ENCODE results near the gene HK3. TPM values are rescaled to one million over a fixed set of nuclear protein-coding genes. Genes with fewer than 3 reads are reported as not detected.
A peak's percentile ranks its signal among the peaks of the same experiment; 100 is the strongest.

HK3 gene
- polyA plus RNA-seq, 1 donor from 2014 or later, result 7.8 TPM

DNA sequence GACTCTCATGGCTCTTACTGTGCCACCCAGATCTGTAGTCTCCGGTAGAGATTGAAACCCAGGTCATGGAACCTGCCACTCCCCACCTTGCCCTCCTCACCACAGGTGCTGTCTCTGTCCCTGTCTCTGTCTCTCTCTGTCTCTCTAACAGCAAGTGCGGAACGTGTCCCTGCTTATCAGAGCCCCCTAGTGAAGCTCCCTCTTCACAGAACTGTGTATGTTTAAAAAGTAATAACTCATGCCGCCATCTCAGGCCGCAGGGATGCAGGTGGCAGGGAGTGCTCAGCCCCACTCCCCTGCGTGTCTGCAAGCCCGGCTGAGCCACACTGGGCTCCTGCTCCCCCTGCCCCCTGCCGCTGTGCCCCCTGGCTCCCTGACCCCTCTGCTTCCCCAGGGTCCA, 45.0 kb downstream of the HK3 start:
- H3K27ac ChIP-seq (ENCODE audit: low read length), result peak overlapping the region; percentile 66
- H3K36me3 ChIP-seq (ENCODE audit: insufficient read depth, low read length), result no peaks in the 10 kb centered on the region
- no peak for TF ChIP-seq EZH2 (IDR thresholded peaks at IDR 0.05; ENCODE audit: borderline replicate concordance, insufficient read depth, low read length, poor library complexity, severe bottlenecking)
- TF ChIP-seq SMC3 (conservative IDR thresholded peaks at IDR 0.05; ENCODE audit: poor library complexity), result no peak
- no peak for TF ChIP-seq RAD21 (conservative IDR thresholded peaks at IDR 0.05)
- H4K20me1 ChIP-seq (ENCODE audit: insufficient read depth), result no peaks in the 10 kb centered on the region
- H3K4me2 ChIP-seq (ENCODE audit: low read length), result peak overlapping the region; percentile 61
- H3K27me3 ChIP-seq (ENCODE audit: insufficient read depth, low read depth, low read length), result no peaks in the 10 kb centered on the region
- no peaks in the 10 kb centered on the region for H3K9me2 ChIP-seq (ENCODE audit: insufficient read depth, low read length)
- no peaks in the 10 kb centered on the region for H3K9me3 ChIP-seq (ENCODE audit: low read length)
- no peaks in the 10 kb centered on the region for H3K79me2 ChIP-seq (replicated peaks; ENCODE audit: insufficient read depth, low read length)
- no peak overlapping the region for H3K4me3 ChIP-seq (ENCODE audit: low read length)
- no peaks in the 10 kb centered on the region for H3F3A ChIP-seq (ENCODE audit: insufficient read depth, low read length, poor library complexity, severe bottlenecking)
- H3K9ac ChIP-seq (ENCODE audit: low read length), result peak overlapping the region; percentile 60
- no peak overlapping the region for H2AFZ ChIP-seq (ENCODE audit: low read depth, low read length)

DNA sequence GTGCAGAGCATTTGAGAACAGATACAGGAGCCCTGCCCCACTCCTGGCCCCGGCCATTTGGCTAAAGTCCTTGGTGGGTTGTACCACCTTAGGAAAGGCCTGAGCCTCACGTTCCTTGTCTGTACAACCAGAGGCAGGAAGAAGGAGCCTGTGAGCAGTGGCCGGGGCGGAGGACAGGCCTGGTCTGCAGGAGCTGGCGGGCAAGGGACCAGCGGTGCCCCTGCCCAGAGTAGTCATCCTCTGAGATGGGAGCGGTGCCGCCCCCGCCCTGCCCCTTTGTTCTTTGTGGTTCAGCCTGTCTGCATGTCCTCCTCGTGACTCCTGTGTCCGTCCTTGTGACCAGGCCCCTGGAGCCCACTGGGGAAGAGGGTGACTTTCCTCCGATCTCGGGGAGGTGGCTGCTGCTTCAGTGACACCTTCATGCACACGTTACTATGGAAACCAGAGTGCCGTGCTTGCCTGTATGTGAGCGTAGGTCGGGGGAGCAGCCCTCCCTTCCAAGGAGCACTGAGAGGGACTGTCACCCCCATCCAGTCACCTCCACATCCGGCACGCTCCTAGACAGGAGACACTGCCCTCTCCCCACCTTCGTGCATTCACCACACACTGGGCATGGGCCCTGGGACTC, 45.9 kb downstream of the HK3 start:
- H3F3A ChIP-seq (ENCODE audit: insufficient read depth, low read length, poor library complexity, severe bottlenecking), result no peaks in the 10 kb centered on the region
- H3K79me2 ChIP-seq (replicated peaks; ENCODE audit: insufficient read depth, low read length), result no peaks in the 10 kb centered on the region

DNA sequence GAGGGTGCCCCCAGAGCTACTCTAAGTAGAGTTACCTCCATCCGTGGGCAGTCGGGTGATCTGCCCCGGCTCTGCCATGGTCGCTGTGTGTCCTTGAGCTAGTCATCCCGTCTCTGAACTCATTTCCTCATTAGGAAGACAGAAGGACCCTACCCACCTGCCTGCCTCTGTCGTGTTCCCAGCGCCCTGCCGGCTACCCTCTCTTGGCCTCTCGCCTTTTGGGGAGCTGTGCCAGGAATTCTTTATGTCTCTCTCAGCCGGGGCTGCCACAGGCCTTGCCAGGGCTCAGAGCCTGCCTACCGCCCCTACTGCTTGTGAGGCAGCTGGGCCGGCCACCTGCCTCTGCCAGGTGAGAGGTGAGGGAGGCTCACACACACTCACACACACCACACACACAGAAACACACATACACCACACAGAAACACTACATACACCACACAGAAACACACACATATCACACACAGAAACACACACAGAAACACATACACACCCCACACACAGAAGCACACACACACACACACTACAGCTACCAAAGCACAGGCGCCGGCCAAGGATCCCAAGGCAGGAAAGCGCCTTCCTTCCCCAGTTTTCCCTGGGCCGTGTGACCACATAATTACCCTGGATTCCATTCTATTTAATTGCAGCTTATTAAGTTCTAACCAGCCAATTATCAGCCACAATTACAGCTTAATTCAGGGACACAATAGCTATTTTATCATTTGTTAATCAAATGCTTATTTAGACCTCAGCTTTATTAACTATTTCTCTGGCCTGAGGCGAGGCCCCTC, 47.1 kb downstream of the HK3 start:
- no peaks in the 10 kb centered on the region for H3F3A ChIP-seq (ENCODE audit: insufficient read depth, low read length, poor library complexity, severe bottlenecking)
- peak overlapping the region; percentile 25 for H3K9ac ChIP-seq (ENCODE audit: low read length)
- no peaks in the 10 kb centered on the region for H3K9me2 ChIP-seq (ENCODE audit: insufficient read depth, low read length)
- H3K27me3 ChIP-seq (ENCODE audit: insufficient read depth, low read depth, low read length), result no peaks in the 10 kb centered on the region
- H3K27ac ChIP-seq (ENCODE audit: low read length), result no peak overlapping the region
- no peak overlapping the region for H2AFZ ChIP-seq (ENCODE audit: low read depth, low read length)
- no peaks in the 10 kb centered on the region for H3K36me3 ChIP-seq (ENCODE audit: insufficient read depth, low read length)
- no peak overlapping the region for H3K4me3 ChIP-seq (ENCODE audit: low read length)
- H3K9me3 ChIP-seq (ENCODE audit: low read length), result no peaks in the 10 kb centered on the region
- no peaks in the 10 kb centered on the region for H3K79me2 ChIP-seq (replicated peaks; ENCODE audit: insufficient read depth, low read length)
- H3K4me2 ChIP-seq (ENCODE audit: low read length), result no peak overlapping the region
- H4K20me1 ChIP-seq (ENCODE audit: insufficient read depth), result no peaks in the 10 kb centered on the region
- TF ChIP-seq RAD21 (conservative IDR thresholded peaks at IDR 0.05) (no peak), MXI1 (conservative IDR thresholded peaks at IDR 0.05; ENCODE audit: poor library complexity, severe bottlenecking) (no peak), TAF1 (IDR thresholded peaks at IDR 0.05; ENCODE audit: low read depth) (no peak), POLR2AphosphoS5 (IDR thresholded peaks at IDR 0.05) (no peak), EZH2 (IDR thresholded peaks at IDR 0.05; ENCODE audit: borderline replicate concordance, insufficient read depth, low read length, poor library complexity, severe bottlenecking) (no peak), EP300 (conservative IDR thresholded peaks at IDR 0.05; ENCODE audit: poor library complexity, severe bottlenecking) (no peak)
- TF ChIP-seq, protein P1, sequence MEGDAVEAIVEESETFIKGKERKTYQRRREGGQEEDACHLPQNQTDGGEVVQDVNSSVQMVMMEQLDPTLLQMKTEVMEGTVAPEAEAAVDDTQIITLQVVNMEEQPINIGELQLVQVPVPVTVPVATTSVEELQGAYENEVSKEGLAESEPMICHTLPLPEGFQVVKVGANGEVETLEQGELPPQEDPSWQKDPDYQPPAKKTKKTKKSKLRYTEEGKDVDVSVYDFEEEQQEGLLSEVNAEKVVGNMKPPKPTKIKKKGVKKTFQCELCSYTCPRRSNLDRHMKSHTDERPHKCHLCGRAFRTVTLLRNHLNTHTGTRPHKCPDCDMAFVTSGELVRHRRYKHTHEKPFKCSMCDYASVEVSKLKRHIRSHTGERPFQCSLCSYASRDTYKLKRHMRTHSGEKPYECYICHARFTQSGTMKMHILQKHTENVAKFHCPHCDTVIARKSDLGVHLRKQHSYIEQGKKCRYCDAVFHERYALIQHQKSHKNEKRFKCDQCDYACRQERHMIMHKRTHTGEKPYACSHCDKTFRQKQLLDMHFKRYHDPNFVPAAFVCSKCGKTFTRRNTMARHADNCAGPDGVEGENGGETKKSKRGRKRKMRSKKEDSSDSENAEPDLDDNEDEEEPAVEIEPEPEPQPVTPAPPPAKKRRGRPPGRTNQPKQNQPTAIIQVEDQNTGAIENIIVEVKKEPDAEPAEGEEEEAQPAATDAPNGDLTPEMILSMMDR (IDR thresholded peaks at IDR 0.05; ENCODE audit: poor library complexity, severe bottlenecking), result no peak
- TF ChIP-seq, protein P2, sequence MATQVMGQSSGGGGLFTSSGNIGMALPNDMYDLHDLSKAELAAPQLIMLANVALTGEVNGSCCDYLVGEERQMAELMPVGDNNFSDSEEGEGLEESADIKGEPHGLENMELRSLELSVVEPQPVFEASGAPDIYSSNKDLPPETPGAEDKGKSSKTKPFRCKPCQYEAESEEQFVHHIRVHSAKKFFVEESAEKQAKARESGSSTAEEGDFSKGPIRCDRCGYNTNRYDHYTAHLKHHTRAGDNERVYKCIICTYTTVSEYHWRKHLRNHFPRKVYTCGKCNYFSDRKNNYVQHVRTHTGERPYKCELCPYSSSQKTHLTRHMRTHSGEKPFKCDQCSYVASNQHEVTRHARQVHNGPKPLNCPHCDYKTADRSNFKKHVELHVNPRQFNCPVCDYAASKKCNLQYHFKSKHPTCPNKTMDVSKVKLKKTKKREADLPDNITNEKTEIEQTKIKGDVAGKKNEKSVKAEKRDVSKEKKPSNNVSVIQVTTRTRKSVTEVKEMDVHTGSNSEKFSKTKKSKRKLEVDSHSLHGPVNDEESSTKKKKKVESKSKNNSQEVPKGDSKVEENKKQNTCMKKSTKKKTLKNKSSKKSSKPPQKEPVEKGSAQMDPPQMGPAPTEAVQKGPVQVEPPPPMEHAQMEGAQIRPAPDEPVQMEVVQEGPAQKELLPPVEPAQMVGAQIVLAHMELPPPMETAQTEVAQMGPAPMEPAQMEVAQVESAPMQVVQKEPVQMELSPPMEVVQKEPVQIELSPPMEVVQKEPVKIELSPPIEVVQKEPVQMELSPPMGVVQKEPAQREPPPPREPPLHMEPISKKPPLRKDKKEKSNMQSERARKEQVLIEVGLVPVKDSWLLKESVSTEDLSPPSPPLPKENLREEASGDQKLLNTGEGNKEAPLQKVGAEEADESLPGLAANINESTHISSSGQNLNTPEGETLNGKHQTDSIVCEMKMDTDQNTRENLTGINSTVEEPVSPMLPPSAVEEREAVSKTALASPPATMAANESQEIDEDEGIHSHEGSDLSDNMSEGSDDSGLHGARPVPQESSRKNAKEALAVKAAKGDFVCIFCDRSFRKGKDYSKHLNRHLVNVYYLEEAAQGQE (IDR thresholded peaks at IDR 0.05; ENCODE audit: borderline replicate concordance), result no peak

More for the DNA sequence above, 45.9 kb downstream of the HK3 start:
- H3K36me3 ChIP-seq (ENCODE audit: insufficient read depth, low read length), result no peaks in the 10 kb centered on the region
- no peaks in the 10 kb centered on the region for H3K9me3 ChIP-seq (ENCODE audit: low read length)
- H2AFZ ChIP-seq (ENCODE audit: low read depth, low read length), result peak overlapping the region; percentile 27
- H3K4me3 ChIP-seq (ENCODE audit: low read length), result peak overlapping the region; percentile 51
- H3K4me2 ChIP-seq (ENCODE audit: low read length), result peak overlapping the region; percentile 61
- H3K27me3 ChIP-seq (ENCODE audit: insufficient read depth, low read depth, low read length), result no peaks in the 10 kb centered on the region
- peak overlapping the region; percentile 60 for H3K9ac ChIP-seq (ENCODE audit: low read length)
- H4K20me1 ChIP-seq (ENCODE audit: insufficient read depth), result no peaks in the 10 kb centered on the region
- TF ChIP-seq POLR2AphosphoS5 (IDR thresholded peaks at IDR 0.05) (peak; percentile 52), EP300 (conservative IDR thresholded peaks at IDR 0.05; ENCODE audit: poor library complexity, severe bottlenecking) (no peak), SMC3 (conservative IDR thresholded peaks at IDR 0.05; ENCODE audit: poor library complexity) (peak; percentile 17)
- TF ChIP-seq, protein P2 (IDR thresholded peaks at IDR 0.05; ENCODE audit: borderline replicate concordance), result peak; percentile 16
- no peaks in the 10 kb centered on the region for H3K9me2 ChIP-seq (ENCODE audit: insufficient read depth, low read length)
- H3K27ac ChIP-seq (ENCODE audit: low read length), result peak overlapping the region; percentile 66

All from neural cell (in vitro differentiated cells).